NT2/D1 (cell line): Measurements from ENCODE around the gene DND1.

Experiments used
- DNase-seq: peaks from one replicate; pipeline ENCODE4 v3.0.0-alpha.2; 2011; ENCODE audit warnings: low read depth, low spot score
- H3K27me3 ChIP-seq: 2 replicates; pipeline ENCODE4 v1.6.0; 2011; ENCODE audit warnings: mild to moderate bottlenecking; ENCODE audit not compliant: insufficient read length, insufficient read depth
- H3K36me3 ChIP-seq: 2 replicates; pipeline ENCODE4 v1.6.1; 2011; ENCODE audit warnings: mild to moderate bottlenecking, low read length, mixed read lengths; ENCODE audit not compliant: insufficient read depth, insufficient read length
- H3K4me1 ChIP-seq: 2 replicates; pipeline ENCODE4 v1.5.1; 2011; ENCODE audit not compliant: insufficient read depth, insufficient read length
- H3K4me3 ChIP-seq: 2 replicates; pipeline ENCODE4 v1.5.1; 2011; ENCODE audit warnings: low read depth; ENCODE audit not compliant: insufficient read length
- H3K9ac ChIP-seq: 2 replicates; pipeline ENCODE4 v1.6.0; 2011; ENCODE audit warnings: low read depth; ENCODE audit not compliant: insufficient read length
- H3K9me3 ChIP-seq: 2 replicates; pipeline ENCODE4 v1.5.1; 2011; ENCODE audit warnings: mild to moderate bottlenecking, low read length; ENCODE audit not compliant: insufficient read depth
- SUZ12 ChIP-seq: IDR thresholded peaks from 2 replicates; pipeline ENCODE4 v1.6.1; 2011; ENCODE audit not compliant: insufficient read length, insufficient read depth; ENCODE audit errors: extremely low read depth
- YY1 ChIP-seq: IDR thresholded peaks from 2 replicates; pipeline ENCODE4 v1.6.1; 2011; ENCODE audit not compliant: insufficient read length, insufficient read depth
- ZNF274 ChIP-seq: IDR thresholded peaks from 2 replicates; pipeline ENCODE4 v1.6.1; 2011; ENCODE audit warnings: mild to moderate bottlenecking, low read depth, low read length

The DND1 gene

GRCh38 chr5:140690941-140691924, 17.9 kb upstream of the DND1 start, which contains the start of the genes HARS1 and HARS2:
HARS1 (minus strand) TSS chr5:140691370; CDS start chr5:140691304, 66 bp downstream.
HARS2 (plus strand) TSS chr5:140691455; CDS start chr5:140691649, 194 bp downstream.
- H3K9ac ChIP-seq: peak within 1 kb of the TSS; percentile 94
- H3K4me1 ChIP-seq: no peaks in the 10 kb centered on the region
- no peaks in the 10 kb centered on the region for H3K27me3 ChIP-seq
- no peak for TF ChIP-seq SUZ12
- TF ChIP-seq YY1: no peak
- TF ChIP-seq ZNF274: no peak
- DNase-seq: peak; percentile 77
- peak within 1 kb of the TSS; percentile 87 for H3K4me3 ChIP-seq
- H3K36me3 ChIP-seq: peaks cover 58% of the 10 kb centered on the region
- H3K9me3 ChIP-seq: no peaks in the 10 kb centered on the region

GRCh38 chr5:140690376-140690932, 17.1 kb upstream of the DND1 start:
- peak overlapping the region; percentile 94 for H3K9ac ChIP-seq
- no peak for DNase-seq
- H3K4me3 ChIP-seq: peak overlapping the region; percentile 87
- H3K9me3 ChIP-seq: no peaks in the 10 kb centered on the region
- H3K36me3 ChIP-seq: peaks cover 50% of the 10 kb centered on the region
- no peaks in the 10 kb centered on the region for H3K4me1 ChIP-seq
- no peaks in the 10 kb centered on the region for H3K27me3 ChIP-seq
- TF ChIP-seq ZNF274: no peak
- TF ChIP-seq SUZ12: no peak

- DNase-seq: no peak
- TF ChIP-seq ZNF274 (no peak), YY1 (no peak), SUZ12 (no peak)
- Histone ChIP-seq H3K36me3 (peaks cover 76% of the 10 kb centered on the region), H3K4me1 (no peaks in the 10 kb centered on the region), H3K9me3 (no peaks in the 10 kb centered on the region), H3K9ac (no peak overlapping the region), H3K4me3 (no peak overlapping the region), H3K27me3 (no peaks in the 10 kb centered on the region)
Measured at GRCh38 chr5:140678993-140679392, 5.6 kb upstream of the DND1 start.

GRCh38 chr5:140677947-140678346, 4.6 kb upstream of the DND1 start:
- TF ChIP-seq SUZ12 (no peak), YY1 (no peak), ZNF274 (no peak)
- Histone ChIP-seq H3K9ac (no peak overlapping the region), H3K9me3 (no peaks in the 10 kb centered on the region), H3K36me3 (peaks cover 78% of the 10 kb centered on the region), H3K27me3 (no peaks in the 10 kb centered on the region), H3K4me1 (no peaks in the 10 kb centered on the region), H3K4me3 (no peak overlapping the region)
- DNase-seq: no peak

GRCh38 chr5:140674629-140675028, 1.3 kb upstream of the DND1 start:
- Histone ChIP-seq H3K27me3 (no peaks in the 10 kb centered on the region), H3K36me3 (peaks cover 84% of the 10 kb centered on the region), H3K4me3 (no peak overlapping the region), H3K9me3 (no peaks in the 10 kb centered on the region), H3K9ac (no peak overlapping the region), H3K4me1 (no peaks in the 10 kb centered on the region)
- no peak for DNase-seq
- TF ChIP-seq YY1: no peak
- no peak for TF ChIP-seq SUZ12
- no peak for TF ChIP-seq ZNF274

- peaks cover 84% of the 10 kb centered on the region for H3K36me3 ChIP-seq
- TF ChIP-seq SUZ12: no peak
- no peak for TF ChIP-seq YY1
- no peak for TF ChIP-seq ZNF274
- H3K9ac ChIP-seq: no peak overlapping the region
- H3K9me3 ChIP-seq: no peaks in the 10 kb centered on the region
- no peaks in the 10 kb centered on the region for H3K4me1 ChIP-seq
- no peaks in the 10 kb centered on the region for H3K27me3 ChIP-seq
- DNase-seq: no peak
- H3K4me3 ChIP-seq: no peak overlapping the region
Measured at GRCh38 chr5:140674211-140674610, 835 bp upstream of the DND1 start.
